COR-L47 (cell line): Measurements from ENCODE around the gene MAB21L3.

Experiments used
- DNase-seq: peaks from one replicate; lab custom pipeline; 2025; lab: John Stamatoyannopoulos, UW

Gene MAB21L3

DNA sequence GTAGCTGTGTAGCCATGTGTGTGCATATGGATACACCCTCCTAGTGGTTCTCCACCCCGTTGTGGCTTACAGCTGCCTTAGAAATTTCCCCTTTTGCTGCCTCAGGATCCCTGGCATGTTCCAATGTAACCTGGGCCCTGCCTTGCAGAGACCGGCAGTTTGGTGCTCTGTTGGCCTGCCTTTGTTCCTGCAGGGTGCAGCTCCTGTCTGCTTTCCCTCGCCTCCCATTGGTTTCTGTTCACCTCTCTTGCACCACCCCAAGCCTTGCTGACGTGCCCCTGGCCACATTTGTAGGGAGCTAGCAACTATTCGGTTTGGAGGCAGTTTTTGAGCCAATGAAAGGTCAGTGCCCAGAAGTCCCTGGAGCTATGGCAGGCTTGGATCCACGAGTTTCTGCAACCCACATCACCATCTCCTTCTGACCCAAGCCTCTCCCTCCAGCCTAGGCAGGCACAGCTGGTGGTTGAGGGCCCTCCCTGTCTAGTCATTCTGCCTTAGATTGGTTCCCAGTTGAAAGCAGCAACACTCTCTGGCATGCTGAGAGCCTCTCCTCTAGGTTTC is 54.9 kb downstream of the MAB21L3 start:
- DNase-seq: no peak

GRCh38 chr1:116166655-116167054 is 55.5 kb downstream of the MAB21L3 start:
- DNase-seq: no peak

DNA sequence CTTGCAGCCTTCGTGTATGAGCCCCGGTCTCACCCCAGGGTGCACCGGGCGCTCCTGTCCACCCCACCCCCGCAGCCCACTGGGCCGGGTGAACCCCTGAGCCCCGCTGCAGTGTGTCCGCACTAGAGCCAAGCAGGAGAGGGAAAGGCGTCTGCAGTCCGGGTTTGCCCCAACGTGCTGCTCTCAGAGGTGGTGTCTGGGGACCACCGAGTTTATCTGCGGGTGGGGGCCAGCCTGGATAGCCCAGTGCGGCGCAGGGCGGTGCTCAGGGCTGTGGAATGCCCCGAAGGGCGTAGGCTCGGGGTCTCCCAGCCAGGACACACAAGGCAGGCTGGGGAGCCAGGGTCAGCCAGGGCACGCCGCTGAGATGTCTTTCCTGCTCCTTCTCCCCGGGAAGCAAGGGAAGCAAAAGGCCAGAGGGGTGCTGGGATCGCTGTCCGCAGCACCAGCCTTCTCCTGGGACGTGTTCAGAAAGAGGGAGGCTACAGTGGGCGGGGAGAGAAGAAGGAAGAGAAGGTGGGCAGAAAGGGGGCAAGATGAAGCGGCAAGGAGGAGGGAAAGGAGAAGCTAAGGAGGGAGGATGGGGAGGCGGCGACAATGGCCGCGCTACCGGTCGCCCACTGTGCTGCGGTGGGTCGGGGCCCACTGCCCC is 56.6 kb downstream of the MAB21L3 start:
- DNase-seq: no peak

- peak; percentile 39 for DNase-seq
Observed at GRCh38 chr1:116168277-116169032, 57.3 kb downstream of the MAB21L3 start.

DNA sequence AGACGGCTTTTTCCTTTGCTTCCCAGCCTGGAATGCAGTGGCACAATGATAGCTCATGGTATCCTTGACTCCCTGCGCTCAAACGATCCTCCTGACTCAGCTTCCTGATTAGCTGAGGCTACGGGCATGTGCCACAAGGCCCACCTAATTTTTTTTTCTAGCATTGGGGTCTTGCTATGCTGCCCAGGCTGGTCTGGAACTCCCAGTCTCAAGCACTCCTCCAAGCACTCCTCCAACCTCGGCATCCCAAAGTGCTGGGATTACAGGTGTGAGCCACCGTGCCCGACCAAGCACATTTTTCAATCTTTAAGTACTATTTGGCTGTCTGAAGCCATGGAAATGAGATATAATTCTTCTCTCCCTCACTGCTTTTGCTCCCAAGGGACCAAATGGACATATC is 58.7 kb downstream of the MAB21L3 start:
- no peak for DNase-seq

DNA sequence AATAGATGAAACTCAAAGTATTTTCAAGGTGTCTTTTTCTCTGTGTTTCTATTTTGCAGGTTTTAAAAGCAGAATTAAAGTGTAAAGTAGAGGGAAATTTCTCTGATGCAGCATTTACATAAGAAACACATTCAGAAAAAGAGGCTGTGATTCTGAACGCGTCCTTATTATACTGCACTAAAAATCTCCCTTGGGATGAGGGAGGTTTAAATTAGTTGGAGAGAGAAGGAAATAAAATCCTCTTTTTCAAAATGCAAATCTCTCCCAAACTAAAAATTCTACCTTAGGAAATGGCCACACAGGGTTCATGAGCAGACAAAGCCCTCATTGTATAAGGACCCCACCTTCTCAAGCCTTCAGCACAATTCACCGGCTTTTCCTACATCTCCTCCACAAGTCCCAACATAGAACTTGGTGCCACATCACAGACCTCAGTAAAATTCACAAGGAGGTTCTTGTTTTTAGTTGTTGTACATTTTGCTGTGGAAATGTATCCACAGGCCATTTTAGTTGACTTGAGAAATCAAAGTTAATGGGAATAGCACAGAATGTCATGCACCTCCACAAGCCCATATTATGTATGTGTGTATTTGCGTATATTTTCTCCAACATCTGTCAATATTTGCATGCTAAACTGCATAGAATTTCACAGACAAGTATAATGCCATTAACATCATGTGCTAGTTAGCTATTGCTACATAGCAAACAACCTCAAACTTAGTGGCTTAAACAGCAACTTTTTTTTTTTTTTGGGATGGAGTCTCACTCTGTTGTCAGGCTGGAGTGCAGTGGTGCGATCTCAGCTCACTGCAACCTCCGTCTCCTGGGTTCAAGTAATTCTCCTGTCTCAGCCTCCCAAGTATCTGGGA is 59.8 kb downstream of the MAB21L3 start:
- DNase-seq: no peak

GRCh38 chr1:116172666-116173065 is 61.5 kb downstream of the MAB21L3 start:
- DNase-seq: no peak

GRCh38 chr1:116175611-116176010 is 64.4 kb downstream of the MAB21L3 start:
- DNase-seq: no peak

- no peak for DNase-seq
Observed at GRCh38 chr1:116176306-116176789, 65.1 kb downstream of the MAB21L3 start.

- DNase-seq: no peak
Observed at GRCh38 chr1:116177861-116178260, 66.7 kb downstream of the MAB21L3 start.

- no peak for DNase-seq
Observed at GRCh38 chr1:116178837-116179236, 67.6 kb downstream of the MAB21L3 start.

DNA sequence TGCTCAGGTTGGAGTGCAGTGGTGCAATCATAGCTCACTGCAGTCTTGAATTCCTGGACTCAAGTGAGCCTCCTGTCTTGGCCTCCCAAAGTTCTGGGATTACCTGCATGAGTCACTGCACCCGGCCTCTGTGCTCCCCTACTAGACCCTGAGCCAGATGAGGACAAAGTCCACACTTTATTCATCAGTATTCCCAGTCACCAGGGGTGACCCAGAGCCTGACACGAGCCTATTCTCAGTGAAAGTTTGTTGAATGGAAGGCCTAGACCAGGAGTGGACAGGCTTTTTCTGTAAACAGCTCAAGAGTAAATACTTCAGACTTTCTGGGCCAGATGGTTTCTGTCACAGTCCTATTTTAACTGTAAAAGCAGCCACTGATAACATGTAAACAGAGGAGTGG is 68.2 kb downstream of the MAB21L3 start:
- DNase-seq: no peak

DNA sequence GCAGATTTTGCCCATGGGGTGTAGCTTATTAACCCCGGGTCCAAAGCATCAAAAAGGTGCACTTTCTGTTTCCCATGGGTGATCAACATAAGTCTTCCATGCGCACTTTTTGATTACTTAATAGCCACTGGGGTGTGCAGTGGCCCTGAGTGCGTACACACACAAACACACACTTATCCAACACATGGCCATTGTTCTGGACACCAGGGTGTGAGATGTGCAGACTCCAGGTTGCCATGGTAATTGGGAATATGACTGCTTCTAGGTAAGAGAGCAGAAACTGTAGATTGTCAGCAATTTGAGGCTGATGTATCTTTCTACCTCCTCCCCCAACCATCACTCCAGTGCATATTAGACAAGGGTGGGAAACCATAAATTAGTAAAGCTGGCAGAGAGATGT is 68.8 kb downstream of the MAB21L3 start:
- no peak for DNase-seq

DNA sequence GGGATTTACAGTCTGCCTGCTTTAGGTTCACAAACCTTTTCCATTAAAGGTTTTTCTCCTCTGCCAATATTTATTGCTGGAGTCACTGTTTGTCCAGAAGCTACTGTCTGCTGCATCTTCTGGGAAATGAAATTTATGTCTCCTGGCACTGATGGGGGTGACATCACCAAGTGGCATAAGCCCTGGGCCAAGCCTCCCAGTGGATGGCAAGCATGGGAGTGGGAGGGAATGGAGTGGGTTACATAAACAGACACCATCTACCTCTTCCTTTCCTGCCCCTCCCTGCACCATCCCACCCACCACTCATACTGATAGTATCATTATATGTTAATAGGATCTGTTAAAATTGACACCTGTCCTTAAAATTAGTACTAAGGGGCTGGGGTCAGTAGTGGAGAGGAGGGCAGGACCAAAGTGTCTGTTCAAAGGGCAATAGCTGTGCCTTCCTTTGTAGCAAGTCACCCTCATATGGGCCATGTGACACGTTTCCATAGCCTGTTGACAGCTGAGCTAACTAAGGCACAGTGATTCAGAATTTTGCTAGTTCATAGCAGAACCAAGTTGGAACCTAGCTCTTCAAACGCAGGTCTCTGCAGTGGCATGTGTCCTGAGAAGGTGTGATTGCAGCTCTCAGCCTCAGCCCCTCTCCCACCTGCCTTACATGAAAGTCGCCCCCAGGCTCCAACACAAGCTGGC is 71.0 kb downstream of the MAB21L3 start:
- DNase-seq: no peak
